Vagina (tissue), 2 donors: ENCODE results near the gene EXPH5.

Experiments used
- POLR2A ChIP-seq, 2 donors: fragments of 450-650 bp; IDR thresholded peaks; one replicate each; pipeline ENCODE4 v1.6.1; 2017; ENCODE audit warnings: antibody characterized with exemption in 2 of 2, mild to moderate bottlenecking in 2 of 2, moderate library complexity in 2 of 2
- POLR2AphosphoS5 ChIP-seq, 2 donors: sonication (generic); formaldehyde crosslinking; IDR thresholded peaks; one replicate each; pipeline ENCODE4 v1.9.0; 2017; ENCODE audit warnings: antibody characterized with exemption in 2 of 2, mild to moderate bottlenecking in 2 of 2, low read depth in 1 of 2; ENCODE audit not compliant: insufficient read depth in 1 of 2

DNA sequence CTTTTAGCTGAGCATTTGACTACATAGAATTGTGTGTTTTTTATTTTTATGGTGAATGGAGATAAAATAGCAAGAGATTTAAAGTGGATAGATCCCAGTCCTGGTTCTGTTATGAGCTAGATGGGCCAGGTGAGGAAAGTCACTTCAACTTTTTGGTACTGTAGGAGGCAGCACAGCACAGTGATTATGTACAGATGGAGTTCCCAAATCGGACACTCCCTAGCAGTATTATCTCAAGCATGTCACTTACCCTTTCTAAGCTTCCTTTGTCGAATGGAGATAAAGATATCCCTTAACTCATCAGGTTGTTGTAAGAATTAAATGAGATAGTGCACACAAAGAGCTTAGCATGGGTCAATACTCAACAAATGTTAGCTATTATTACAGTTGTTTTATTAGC, 5.3 kb downstream of the EXPH5 start:
- TF ChIP-seq POLR2AphosphoS5 (IDR thresholded peaks at IDR 0.05; ENCODE audit: insufficient read depth in 1 of 2, low read depth in 1 of 2) (no peak), POLR2A (IDR thresholded peaks at IDR 0.05) (no peak)
